Dermis blood vessel endothelial cell (primary cell): ENCODE data around the gene RAPH1. TPM values are rescaled to one million over a fixed set of nuclear protein-coding genes. Genes with fewer than 3 reads are reported as not detected.

Source experiments
- DNase-seq: peaks from one replicate; pipeline ENCODE4 v3.0.0; 2010
- total RNA-seq: library from RNA; depleted of rRNA; stranded (reverse); fragments of >200 nt; gene quantifications from 2 replicates; pipeline ENCODE4 v1.2.3, GENCODE V29; 2014

The RAPH1 gene, protein sequence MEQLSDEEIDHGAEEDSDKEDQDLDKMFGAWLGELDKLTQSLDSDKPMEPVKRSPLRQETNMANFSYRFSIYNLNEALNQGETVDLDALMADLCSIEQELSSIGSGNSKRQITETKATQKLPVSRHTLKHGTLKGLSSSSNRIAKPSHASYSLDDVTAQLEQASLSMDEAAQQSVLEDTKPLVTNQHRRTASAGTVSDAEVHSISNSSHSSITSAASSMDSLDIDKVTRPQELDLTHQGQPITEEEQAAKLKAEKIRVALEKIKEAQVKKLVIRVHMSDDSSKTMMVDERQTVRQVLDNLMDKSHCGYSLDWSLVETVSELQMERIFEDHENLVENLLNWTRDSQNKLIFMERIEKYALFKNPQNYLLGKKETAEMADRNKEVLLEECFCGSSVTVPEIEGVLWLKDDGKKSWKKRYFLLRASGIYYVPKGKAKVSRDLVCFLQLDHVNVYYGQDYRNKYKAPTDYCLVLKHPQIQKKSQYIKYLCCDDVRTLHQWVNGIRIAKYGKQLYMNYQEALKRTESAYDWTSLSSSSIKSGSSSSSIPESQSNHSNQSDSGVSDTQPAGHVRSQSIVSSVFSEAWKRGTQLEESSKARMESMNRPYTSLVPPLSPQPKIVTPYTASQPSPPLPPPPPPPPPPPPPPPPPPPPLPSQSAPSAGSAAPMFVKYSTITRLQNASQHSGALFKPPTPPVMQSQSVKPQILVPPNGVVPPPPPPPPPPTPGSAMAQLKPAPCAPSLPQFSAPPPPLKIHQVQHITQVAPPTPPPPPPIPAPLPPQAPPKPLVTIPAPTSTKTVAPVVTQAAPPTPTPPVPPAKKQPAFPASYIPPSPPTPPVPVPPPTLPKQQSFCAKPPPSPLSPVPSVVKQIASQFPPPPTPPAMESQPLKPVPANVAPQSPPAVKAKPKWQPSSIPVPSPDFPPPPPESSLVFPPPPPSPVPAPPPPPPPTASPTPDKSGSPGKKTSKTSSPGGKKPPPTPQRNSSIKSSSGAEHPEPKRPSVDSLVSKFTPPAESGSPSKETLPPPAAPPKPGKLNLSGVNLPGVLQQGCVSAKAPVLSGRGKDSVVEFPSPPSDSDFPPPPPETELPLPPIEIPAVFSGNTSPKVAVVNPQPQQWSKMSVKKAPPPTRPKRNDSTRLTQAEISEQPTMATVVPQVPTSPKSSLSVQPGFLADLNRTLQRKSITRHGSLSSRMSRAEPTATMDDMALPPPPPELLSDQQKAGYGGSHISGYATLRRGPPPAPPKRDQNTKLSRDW
- total RNA-seq = 38.6 and 67.8 TPM in 2 replicates

DNA sequence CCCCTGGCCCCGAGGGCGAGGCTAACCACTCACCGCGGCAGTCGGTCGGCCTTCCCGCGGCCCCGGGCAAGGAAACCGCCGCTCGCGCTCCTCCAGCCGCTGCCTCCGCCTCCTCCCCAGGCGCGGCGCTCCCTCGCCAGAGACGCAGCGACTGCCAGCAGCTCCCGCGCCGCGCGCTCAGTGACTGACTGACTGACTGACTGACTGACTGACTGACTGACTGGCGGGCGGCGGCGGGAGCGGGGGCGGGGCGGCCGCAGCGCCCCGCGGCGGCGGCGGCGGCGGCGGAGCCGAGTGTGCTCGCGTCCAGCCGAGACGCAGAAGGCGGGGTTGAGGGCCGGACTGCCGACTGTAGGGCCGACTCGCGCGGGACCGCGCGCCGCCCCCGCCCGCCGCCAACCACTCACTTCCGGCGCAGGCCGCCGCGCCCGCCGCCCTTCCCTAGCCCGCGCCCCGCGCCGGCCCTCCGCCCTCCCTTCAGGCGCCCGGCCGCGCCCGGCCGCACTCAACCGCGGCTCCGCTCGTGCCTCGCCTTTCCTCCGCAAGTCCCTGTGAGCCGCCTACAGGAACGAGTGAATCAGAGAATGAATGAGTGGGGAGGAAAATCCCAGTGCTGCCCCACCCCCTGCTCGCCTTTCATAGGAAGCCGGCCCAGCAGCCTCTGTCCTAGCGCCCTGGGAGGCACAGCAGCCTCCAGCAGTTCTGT is at the start of gene RAPH1:
Gene RAPH1, minus strand, starts transcription at position 224 of the 706 bp plus-strand sequence. CDS start 39,948 bp downstream, outside the sequence.
- peak; percentile 89 for DNase-seq

DNA sequence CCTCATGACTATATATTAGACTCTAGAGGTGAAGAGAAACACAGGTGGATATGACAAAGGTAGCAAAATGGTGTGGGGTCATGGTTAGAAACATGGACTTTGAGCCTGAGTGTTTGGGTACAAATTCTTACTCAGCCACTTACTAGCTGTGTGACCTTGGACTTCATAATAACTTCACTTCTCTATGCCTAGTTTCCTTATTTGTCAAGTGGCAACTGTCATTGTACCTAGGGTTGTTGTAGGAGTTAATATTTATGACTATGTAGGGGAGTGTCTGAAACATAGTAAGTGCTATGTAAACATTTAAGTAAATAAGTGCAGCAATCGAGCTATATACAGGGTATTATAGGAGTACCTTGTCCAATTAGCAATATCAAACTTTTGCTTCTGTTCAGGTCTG is 49.7 kb upstream of the RAPH1 start:
- DNase-seq = no peak

DNA sequence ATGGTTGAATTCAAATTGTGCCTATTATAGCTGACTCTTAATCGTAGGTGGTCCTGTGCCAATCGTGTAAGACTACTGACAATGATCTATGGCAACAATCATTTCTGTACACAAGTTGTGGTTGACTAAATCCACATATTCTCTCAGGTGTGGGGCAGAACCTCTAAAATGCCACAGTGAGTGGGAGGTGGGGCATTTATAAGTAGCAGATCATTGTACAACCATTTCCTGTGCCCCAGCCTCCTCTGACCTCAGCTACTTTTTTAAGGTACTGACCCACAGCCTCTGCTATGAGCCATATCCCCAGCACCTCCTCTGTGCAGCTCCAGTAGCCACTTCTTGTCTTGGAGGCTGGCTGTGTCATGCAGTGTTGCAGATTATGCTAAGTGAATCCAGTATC is 48.6 kb upstream of the RAPH1 start:
- peak; percentile 73 for DNase-seq

DNA sequence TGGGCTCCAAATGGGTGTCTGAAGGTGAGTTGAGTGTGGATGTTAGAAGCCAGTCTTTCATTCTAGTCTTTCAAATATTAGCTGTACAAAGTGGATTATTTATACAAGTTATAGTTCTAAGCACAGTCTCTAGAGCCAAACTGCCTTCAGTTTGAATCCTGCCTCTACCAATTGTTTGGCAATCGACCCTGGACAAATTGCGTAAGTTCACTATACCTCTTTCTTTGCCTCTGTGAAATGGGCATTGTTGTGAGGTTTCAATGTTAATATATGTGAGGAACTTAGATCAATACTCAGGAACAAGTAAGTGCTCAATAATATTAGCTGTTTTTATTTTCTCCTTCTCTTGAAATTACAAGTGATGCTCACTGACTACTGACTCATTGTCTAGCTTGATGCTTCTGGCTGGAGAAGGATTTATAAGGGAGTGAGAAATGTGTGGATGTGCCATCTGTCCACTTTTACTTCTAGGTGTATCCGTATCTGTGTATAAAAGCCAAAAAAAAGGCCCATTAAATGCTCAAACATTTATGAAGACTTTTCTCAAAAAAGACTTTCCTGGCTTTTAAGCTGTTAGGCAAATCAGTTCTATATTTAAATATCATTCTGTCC is 48.1 kb upstream of the RAPH1 start:
- no peak for DNase-seq

DNA sequence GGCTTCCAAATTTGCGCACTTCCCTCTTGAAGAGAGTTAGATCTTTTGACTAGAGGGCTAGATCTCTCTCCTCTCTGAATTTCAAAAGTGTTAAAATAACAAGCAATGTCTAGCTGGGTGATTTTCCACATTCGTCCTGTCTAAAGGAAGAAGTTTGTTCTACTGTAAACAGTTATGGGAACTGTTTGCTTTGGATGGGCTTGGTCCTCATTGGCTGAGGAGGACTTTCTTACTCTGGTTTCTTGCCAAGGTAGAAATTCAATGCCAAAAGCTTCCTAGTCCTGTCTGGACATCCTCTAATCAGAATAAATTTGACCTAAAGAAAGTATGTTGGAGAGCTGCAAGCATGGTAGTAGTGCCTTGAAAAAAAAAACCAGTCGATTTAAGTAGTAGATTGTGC is 47.4 kb upstream of the RAPH1 start:
- DNase-seq = peak; percentile 49

DNA sequence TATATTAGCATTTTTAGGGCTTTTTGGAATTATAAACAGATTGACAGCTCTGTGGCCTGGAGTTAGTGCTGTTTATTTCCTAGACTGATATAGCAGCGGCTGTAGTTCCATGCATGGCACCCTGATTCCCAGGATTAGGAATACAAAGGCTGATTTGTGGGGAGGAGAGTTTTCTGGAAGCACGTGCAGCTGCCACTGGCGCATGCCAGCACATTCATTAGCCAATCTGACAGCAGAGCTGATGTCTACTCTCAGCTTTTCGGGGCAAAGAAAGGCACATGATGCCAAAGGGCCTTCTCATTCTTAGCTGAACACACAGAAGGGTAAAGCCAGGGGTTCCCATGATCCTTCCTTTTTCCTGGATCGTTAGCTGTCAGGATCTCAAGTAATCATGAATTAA is 45.7 kb upstream of the RAPH1 start:
- DNase-seq = no peak

DNA sequence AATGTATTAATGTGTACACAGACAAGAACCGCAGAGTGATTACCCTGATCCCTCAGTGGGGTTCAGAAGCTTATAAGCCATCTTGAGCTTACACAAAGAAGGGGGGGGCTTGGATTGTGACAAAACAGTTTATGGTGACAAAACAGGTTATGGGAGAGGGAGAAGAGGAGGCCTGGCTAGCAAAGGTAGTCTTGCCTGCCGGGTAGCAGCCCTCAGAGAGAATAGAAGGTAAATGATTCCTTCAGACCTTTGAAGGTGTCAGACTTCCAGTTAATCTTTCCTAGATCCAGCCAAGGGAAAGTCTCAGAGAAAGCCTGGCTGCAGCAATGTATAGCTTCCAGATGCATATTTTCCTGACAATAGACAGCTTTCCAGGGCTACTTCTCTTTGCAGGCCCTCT is 44.6 kb upstream of the RAPH1 start:
- no peak for DNase-seq

DNA sequence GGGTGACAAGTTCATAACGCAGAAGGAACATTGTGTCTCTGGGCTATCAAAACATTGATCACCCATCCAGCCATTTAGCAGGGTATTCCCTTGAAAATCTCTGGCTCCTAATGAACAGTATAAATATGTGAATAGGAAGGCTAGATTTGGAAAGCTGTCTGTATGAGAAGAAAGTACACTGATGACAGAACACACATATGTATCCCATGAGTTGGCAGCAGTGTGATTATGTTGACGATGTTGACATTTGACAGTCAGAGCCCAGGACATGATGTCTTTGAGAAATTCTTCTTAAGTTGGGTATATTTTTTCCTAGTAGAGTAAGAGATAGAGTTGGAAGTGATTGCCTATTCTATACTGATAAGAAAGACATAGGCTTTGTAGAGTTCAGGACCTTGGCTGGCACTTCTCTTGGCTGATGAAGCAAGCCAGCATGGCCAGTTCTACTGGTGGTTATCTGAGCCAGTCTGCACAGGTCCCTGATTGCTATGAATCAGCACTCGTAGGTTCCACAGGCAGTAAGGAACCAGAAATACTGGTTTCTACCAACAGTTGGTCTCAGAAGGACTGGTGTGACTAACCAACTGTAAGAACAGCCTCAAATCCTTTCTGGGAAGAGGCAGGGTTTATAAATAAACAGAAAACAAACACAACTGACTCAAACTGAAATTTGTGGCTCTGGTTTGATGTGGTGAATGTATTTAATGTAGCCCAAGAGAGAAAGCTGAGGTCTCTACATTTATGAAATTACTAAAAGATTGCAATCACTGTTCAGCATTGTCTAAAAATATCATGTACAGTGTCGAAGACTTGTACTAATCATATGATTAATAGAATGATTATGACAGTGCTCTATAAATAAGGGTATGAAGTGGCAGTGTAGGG is 43.9 kb upstream of the RAPH1 start:
- DNase-seq = no peak

DNA sequence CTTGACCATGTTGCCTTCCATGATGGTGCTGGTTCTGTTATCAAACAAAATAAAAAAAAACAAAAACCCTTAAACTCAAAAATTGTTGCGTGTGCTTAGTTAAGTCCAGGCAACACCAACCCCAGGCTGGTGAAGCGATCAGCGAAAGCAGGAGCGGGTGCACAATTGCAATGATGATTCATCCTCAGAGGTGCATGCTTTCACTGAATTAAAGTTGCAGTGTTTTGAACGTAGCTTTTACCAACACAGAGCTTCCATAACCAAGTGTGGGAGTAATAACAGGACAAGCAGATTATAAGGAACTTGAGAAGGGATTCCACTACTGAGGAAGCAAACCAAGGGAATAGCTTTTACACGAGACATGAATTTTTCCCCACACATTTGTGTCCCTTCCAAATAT is 39.7 kb upstream of the RAPH1 start:
- no peak for DNase-seq

DNA sequence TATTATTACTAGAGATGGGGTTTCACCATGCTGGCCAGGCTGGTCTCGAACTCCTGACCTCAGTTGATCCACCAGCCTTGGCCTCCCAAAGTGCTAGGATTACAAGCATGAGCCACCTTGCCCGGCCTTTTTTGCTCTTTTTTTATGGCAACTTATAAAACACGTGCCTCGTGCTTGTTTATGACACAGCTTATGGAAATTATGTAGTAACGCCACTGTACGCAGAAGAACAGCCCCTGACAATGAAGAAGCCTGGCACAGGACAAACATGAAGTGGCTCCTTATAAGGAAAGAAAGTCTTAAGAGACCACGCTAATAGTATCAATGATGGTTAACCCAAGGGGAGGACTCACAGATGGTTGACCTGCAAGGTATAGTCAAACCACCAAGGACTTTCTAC is 37.2 kb upstream of the RAPH1 start:
- DNase-seq = no peak

DNA sequence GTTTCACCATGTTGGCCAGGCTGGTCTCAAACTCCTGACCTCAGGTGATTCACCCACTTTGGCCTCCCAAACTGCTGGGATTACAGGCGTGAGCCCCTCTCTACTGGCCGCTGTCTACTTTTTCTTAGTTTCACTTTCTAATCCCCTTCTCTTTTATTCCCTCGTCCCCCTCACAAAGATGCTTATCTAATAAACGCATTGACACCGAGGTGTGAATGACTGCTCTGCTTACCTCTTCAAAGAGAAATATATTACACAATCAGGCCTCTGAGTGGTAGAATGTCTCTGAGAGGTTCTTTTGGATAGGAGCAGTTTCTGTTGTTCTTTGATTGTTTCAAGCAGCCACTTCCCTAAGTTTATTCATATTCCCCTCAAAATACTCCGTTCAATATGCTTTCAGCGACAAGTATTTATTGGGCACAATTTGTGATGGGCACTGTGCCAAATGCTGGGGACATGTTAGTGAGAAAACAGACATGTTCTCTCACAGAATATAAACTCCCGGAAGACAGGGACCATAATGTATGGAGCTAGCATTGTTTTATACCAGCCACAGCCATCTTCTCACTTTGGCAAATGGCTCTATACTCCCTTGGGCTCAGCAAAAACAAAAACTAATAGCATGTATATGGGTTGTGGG is 34.7 kb upstream of the RAPH1 start:
- no peak for DNase-seq

DNA sequence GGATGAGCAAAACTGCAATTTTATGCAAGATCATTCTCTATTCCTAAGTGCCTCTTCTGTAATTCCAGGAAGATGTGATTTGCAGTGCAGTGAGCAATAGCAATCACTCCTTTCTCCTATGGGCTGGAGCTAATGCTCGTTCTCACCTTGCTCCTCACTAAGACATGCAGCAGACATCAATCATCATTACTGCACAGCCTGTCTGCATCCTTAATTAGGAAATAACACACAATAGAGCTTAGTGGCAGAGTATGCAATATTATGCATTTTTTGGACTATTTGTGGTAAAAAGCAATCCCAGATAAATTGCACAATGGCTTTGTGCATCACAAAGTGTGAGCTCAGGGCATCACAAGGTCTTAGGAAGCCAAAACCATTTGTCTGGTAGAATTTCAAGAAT is 32.6 kb upstream of the RAPH1 start:
- no peak for DNase-seq

DNA sequence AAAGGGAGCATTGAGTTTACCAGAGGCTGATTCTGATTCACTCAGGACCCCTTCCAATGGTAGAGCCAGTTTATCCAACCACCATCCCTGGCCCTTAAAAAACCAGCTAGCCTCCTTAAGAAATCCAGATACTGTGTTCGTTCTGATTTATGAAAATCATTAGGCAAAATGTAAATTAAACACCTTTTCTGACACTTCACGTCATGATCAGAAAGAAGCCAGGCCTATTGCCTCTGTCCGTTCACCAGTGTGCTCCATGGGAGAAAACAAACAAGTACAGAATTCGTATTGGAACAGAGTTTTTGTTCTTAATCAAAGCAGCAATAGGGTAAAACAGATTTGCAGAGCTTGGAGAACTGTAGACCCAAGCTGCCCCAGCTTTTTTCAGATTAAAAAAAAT is 31.1 kb upstream of the RAPH1 start:
- no peak for DNase-seq

DNA sequence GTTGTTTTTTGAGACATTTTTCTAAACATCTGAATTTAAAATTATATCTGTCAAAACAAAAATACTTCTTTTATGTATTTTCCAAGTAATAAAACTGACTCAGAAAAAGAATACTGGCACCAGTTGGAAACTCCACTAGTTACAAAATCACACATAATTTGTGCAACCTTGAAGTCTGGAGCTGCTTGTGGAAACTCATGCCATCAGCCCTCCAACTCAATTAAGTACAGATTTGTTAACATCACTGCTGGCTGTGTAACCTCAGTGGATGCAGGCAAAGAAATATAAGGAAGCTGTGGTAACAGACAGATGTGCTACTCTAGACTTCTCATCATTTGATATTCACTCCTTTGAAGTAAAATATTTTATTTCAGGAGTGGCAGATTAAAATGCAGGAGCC is 30.0 kb upstream of the RAPH1 start:
- DNase-seq = no peak

DNA sequence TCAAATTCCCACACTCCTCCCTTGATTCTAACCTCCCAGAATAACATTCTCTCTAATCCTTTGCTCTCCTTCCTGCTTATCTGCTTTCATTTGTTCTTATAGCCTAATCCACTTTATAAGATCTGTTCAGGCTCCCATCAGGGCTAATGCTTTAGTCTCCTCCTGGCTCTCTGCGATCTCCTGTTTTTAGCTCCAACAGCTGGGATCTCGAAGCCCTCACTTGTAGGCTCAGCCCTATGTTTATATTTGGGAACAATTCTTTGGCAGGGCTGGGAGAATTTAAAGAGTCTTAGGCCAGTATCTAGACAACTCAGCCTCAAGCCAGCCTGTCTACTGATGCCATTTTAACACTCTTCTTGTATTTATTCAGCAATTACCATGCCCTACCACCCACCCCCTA is 27.2 kb upstream of the RAPH1 start:
- DNase-seq = no peak

DNA sequence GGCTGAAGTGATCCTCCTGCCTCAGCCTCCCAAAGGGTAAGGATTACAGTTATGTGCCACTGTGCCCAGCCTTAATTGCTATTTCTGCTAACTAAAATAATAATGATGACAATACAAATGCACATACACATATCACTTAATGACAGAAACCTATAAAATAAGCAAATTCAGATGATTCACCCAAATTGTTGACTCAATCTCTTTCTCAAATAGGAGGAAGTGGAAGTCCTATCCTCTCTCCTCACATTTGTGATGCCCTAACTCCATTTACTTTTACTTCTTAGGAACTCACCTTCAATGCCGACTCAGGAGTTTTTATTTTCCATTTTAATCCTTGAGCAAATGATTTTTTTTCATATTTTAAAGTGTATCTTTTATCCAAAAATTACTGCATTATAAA is 24.5 kb upstream of the RAPH1 start:
- no peak for DNase-seq

DNA sequence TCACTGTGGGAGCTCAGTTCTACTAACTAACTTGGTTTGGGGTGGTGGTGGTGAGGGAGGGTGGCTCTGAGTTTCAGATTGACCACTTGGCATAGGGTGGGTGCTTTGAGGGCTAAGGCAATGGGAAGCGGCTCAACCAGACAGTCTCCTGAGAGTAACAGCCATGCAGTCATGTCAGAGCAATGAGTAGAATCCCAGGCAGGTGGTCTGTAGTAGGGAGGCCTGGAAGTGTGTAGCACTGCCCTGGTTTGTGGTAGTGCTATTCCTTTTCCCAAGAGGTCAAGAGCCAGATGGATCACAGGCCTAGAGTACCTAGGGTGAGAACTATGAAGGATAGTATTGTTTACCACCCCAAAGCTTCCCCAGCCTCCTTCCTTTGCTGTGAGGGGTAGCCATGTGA is 18.7 kb upstream of the RAPH1 start:
- DNase-seq = no peak

DNA sequence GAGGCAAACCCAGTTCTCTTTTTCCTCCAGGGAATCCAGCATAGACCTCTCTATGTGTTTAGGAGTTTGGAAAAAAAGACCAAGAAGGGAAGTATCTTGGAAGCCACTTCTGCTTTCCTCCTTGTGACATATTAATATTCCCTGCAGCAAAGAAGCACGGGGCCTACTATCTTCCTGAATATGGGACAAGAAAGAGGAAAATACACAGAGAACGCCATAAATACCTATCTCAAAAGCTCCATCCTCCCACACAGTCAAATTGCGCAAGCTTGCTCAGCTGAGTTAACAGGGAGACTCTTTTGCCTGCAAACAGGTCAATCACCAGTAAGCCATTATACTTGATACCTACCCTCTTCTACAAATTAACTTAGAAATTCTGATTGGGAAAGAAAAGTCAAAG is 16.7 kb upstream of the RAPH1 start:
- DNase-seq = no peak

DNA sequence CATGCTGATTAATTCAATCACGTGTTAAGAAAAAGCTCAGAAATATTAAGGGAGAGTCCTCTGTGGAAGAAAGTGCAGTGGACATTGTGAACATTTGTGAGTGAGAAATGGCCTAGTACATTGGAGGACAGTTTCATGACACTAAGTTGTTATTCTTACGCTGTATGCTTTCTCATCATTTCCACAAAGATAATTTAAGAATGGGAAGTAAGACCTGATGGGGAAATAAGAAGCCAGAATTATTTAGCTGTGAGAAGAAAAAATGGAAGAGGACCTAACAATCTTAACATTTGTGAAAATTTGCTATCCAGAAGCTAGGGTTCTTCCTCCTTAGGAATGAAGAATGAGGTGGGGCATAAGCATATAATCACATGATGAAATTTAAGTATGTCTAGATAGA is 15.2 kb upstream of the RAPH1 start:
- DNase-seq = no peak

DNA sequence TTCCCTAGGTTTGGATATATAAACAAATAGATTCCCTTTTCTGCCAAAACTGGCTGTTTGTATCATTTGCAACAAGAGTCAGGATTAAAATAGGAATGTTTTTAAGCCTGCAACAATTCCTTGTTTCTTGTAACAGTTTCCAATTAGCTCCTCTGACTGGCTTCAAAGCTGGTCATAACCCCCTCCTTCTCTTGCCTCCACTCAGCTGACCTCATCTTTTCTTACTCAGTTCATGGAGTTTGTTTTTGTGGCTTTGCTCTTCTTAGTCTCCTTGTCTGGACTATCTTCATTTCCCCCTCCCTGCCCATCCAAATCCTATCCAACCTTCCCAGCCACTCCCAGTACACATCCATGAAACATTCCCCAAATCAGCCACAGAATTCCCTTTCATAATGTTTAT is 14.3 kb upstream of the RAPH1 start:
- DNase-seq = no peak

DNA sequence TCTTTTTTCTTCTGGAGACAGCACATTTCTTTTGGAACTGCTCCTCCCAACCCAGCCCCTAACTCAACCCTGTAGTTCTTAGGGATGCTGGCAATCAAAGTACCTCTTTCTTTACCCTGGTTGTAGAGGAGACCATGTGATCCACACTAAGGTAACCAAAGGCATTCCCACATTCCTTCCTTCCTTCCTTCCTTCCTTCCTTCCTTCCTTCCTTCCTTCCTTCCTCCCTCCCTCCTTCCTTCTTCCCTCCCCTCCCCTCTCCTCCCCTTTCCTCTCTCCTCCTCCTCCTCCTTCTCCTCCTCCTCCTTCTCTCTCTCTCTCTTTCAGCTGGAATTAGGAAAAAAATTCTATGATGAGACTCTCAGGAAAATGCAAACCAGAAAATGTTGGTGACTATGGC is 13.8 kb upstream of the RAPH1 start:
- no peak for DNase-seq
